Heart left ventricle (tissue), 16 donors: Measurements from ENCODE around the gene FRRS1L. TPM values are rescaled to one million over a fixed set of nuclear protein-coding genes. Genes with fewer than 3 reads are reported as not detected.

Experiments
- ATAC-seq, 4 donors: fragments of 200-7000 bp; cut with Tn5 transposase; one replicate each; pipeline ENCODE4 v1.9.1; 2020 to 2022; ENCODE audit warnings: moderate library complexity in 4 of 4, mild to moderate bottlenecking in 3 of 4, moderate number of reproducible peaks in 1 of 4
- DNase-seq, 5 donors: peaks; one replicate each; pipeline ENCODE4 v3.0.0-alpha.2; 2020
- H3K27ac ChIP-seq, 12 donors: fragments of 200-600 bp; sonication (generic) in 4 of 12; one replicate each; pipeline versions ENCODE4 v1.5.0 to v1.8.0; 2016 to 2022; ENCODE audit warnings: mild to moderate bottlenecking in 2 of 12
- H3K27me3 ChIP-seq, 9 donors: fragments of 200-600 bp; sonication (generic) in 2 of 9; one replicate each; pipeline versions ENCODE4 v1.5.1 to v1.8.0; 2016 to 2022; ENCODE audit warnings: mild to moderate bottlenecking in 3 of 9
- H3K36me3 ChIP-seq, 9 donors: fragments of 200-600 bp; sonication (generic) in 2 of 9; one replicate each; pipeline versions ENCODE4 v1.5.0 to v1.8.0; 2018 to 2022; ENCODE audit warnings: mild to moderate bottlenecking in 2 of 9
- H3K4me1 ChIP-seq, 12 donors: fragments of 200-600 bp; sonication (generic) in 4 of 12; one replicate each; pipeline versions ENCODE4 v1.5.0 to v1.8.0; 2016 to 2022; ENCODE audit warnings: mild to moderate bottlenecking in 3 of 12
- H3K4me3 ChIP-seq, 12 donors: fragments of 200-600 bp; sonication (generic) in 4 of 12; one replicate each; pipeline versions ENCODE4 v1.5.0 to v1.8.0; 2017 to 2022; ENCODE audit warnings: mild to moderate bottlenecking in 9 of 12, moderate library complexity in 4 of 12
- H3K9me3 ChIP-seq, 12 donors: fragments of 200-600 bp; sonication (generic) in 4 of 12; one replicate each; pipeline versions ENCODE4 v1.5.0 to v1.8.0; 2016 to 2022; ENCODE audit warnings: mild to moderate bottlenecking in 1 of 12
- POLR2A ChIP-seq, 2 donors: fragments of 450-650 bp; IDR thresholded peaks; one replicate each; pipeline ENCODE4 v1.6.1; 2017; ENCODE audit warnings: antibody characterized with exemption in 2 of 2, mild to moderate bottlenecking in 2 of 2, moderate library complexity in 2 of 2
- WGBS, 4 donors: extraction: QIAGEN DNeasy Blood & Tissue Kit in 2 of 4; methylation state at CpG; one replicate each; pipeline versions ENCODE4 v1.1.5 to v1.1.7; 2013 to 2018; 5-methylcytosine and 5-hydroxymethylcytosine counted together
- intact Hi-C, 10 donors: fragments of 100-400 bp; cut with DNase I; formaldehyde crosslinking; loops; one replicate each; pipeline versions ENCODE4 v1.11.1 to v1.14.2; 2022
- long read RNA-seq, 3 donors: library from polyadenylated mRNA; unstranded; transcript quantifications; one replicate each; pipeline ENCODE4 v2.0.0, GENCODE V29; 2020 to 2021
- polyA plus RNA-seq, 2 donors: library from polyadenylated mRNA; stranded (reverse); fragments of 200-250 nt; gene quantifications; one replicate each; pipeline ENCODE4 v1.2.3, GENCODE V29; 2013
- total RNA-seq, 9 donors: library from RNA; depleted of rRNA in 2 of 9; stranded (reverse); fragments of >200 nt in 2 of 9; fragmentation: NEBNext Ultra II Directional in 3 of 9; extraction: Animal tissue kit (Norgen Biotek cat#: 25700) in 3 of 9; gene quantifications; one replicate each; pipeline versions ENCODE4 v1.1.0 to v1.2.4, GENCODE V29; 2016 to 2023
- TF ChIP-seq, protein P1 (sequence below), 12 donors: fragments of 200-600 bp; sonication (generic) in 4 of 12; IDR thresholded peaks; one replicate each; pipeline versions ENCODE4 v1.5.0 to v1.8.0; 2018 to 2022; ENCODE audit warnings: antibody characterized with exemption in 12 of 12, mild to moderate bottlenecking in 5 of 12
- donor health status: ischemic (EF 13 %, LVEDD 7.1; RV severe dilation, severe dysfunction).
- donor health status: healthy with polysubstance abuse.
- donor health status: DM: no; HTN: yes; CAD: no.
- donor health status: DM: no; HTN: no; CAD: no.
- donor health status: ischemic (EF 25% LVEDD 6.9; RV normal size, moderate dysfunction).
- donor health status: ischemic (EF 25% LVEDD 5.7; RV mildly dilated, moderate dysfunction).
- donor health status: healthy.
- donor health status: DM: yes; HTN: yes; CAD: no.
- donor health status: ischemic (EF 35%, LVEDD 5.7; RV mildly dilated, moderate dysfunction).
- donor health status: nonischemic (EF 11% LVEDD 7.7; RV severe dilation, severe dysfunction).
- donor health status: DM: yes; HTN: yes; CAD: no.
- donor health status: PGD.
- donor health status: ischemic (EF 29% LVEDD 5.4; RV normal size, mild dysfunction).
- donor health status: nonischemic (EF 23%, LVEDD 6.1; RV moderate dilation, normal function).

FRRS1L gene, protein sequence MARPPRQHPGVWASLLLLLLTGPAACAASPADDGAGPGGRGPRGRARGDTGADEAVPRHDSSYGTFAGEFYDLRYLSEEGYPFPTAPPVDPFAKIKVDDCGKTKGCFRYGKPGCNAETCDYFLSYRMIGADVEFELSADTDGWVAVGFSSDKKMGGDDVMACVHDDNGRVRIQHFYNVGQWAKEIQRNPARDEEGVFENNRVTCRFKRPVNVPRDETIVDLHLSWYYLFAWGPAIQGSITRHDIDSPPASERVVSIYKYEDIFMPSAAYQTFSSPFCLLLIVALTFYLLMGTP
- total RNA-seq (1 to 10 TPM in 7 of 9 donors, under 1 TPM in 2; 0.42 to 2.5 (median 1.8) TPM), polyA plus RNA-seq (under 1 TPM; 0.04 to 0.08 TPM)
- long read RNA-seq, donor 1, full-length matches to known transcripts: 1 of 1 reads
- long read RNA-seq, donor 1, partial matches to known transcripts: 0 of 1 reads
- long read RNA-seq, donor 1, other reads (novel, unspliced or antisense): 0 of 1 reads
- long read RNA-seq, donor 2: 0 reads
- long read RNA-seq, donor 3, full-length matches to known transcripts: 1 of 1 reads
- long read RNA-seq, donor 3, partial matches to known transcripts: 0 of 1 reads
- long read RNA-seq, donor 3, other reads (novel, unspliced or antisense): 0 of 1 reads

DNA sequence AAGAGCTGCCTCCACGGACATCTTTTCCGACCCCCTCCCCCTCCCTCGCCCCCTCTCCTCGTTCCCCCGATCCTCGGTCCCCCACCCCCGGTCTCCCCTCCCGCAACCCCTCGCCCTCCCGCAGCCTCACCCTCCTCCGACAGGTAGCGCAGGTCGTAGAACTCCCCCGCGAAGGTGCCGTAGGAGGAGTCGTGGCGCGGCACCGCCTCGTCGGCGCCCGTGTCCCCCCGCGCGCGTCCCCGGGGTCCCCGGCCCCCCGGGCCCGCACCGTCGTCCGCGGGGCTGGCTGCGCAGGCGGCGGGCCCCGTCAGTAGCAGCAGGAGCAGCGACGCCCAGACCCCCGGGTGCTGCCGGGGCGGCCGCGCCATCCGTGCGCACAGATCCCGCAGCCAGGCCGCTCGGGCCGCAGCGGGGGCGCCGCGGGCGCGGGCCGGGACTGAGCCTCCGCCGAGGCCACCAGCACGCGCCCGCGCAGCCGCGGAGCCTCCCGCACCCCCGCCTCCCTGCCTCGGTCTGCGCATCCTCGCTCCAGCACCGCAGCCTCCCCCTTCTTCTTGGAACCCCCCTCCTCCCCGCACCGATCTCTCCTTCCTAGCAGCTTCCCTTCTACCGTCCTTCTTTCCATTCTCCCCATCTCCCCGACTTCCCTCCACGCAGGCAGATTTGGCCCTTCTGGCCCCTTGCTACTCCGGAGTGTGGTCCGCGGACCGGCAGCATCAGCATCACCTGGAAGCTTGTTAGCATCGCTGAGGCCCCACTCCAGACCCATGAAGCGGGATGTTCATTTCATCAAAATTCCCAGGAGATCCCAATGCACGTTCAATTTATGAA, at the start of gene FRRS1L:
Gene FRRS1L (minus strand): TSS at position 479 of the 831 bp plus-strand sequence. CDS start 111 bp downstream, at position 368.
- H3K9me3 ChIP-seq: peaks cover 0 to 7% (median 0%) of the 10 kb centered on the region in 12 donors
- peak in 2 of 4 donors; percentile 22 to 53 for ATAC-seq
- TF ChIP-seq, protein P1, sequence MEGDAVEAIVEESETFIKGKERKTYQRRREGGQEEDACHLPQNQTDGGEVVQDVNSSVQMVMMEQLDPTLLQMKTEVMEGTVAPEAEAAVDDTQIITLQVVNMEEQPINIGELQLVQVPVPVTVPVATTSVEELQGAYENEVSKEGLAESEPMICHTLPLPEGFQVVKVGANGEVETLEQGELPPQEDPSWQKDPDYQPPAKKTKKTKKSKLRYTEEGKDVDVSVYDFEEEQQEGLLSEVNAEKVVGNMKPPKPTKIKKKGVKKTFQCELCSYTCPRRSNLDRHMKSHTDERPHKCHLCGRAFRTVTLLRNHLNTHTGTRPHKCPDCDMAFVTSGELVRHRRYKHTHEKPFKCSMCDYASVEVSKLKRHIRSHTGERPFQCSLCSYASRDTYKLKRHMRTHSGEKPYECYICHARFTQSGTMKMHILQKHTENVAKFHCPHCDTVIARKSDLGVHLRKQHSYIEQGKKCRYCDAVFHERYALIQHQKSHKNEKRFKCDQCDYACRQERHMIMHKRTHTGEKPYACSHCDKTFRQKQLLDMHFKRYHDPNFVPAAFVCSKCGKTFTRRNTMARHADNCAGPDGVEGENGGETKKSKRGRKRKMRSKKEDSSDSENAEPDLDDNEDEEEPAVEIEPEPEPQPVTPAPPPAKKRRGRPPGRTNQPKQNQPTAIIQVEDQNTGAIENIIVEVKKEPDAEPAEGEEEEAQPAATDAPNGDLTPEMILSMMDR (IDR thresholded peaks at IDR 0.05): no peak
- TF ChIP-seq POLR2A (IDR thresholded peaks at IDR 0.05): no peak

DNA sequence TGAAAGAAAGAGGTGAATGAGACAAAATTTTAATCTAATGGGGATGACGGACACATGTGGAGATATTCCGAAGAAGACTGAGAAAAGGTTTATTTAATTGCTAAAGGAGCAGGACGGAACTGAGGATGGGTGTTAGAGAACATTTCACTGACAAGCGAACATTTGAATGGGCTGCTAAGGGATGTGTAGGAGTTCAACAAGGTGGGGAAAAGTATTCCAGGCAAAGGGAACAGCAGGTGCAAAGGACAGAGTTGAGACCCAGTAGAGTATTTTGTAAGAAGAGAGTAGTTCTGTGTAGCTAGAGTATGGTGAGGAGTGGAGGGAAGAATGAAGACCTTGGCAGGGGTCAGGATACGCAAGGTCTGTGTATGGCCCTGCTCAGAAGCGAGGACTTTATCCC, 47.4 kb upstream of the FRRS1L start:
- H3K27ac ChIP-seq: peak overlapping the region in 1 of 12 donors; percentile 57
- no peaks in the 10 kb centered on the region for H3K9me3 ChIP-seq
- H3K36me3 ChIP-seq: no peaks in the 10 kb centered on the region
- 90 to 93% (median 92%) methylated on average over 6 of the region's 6 CpGs for WGBS, 4 donors
- intact Hi-C loops: no loop called here
- peaks cover 0 to 11% (median 0%) of the 10 kb centered on the region in 12 donors for H3K4me1 ChIP-seq
- peaks cover 0 to under 1% (median 0%) of the 10 kb centered on the region in 9 donors for H3K27me3 ChIP-seq
- no peak for ATAC-seq
- H3K4me3 ChIP-seq: no peak overlapping the region
- TF ChIP-seq, protein P1 (IDR thresholded peaks at IDR 0.05): no peak
- TF ChIP-seq POLR2A (IDR thresholded peaks at IDR 0.05): no peak
- DNase-seq: no peak

More for the DNA sequence above, at the start of gene FRRS1L:
- peaks cover 0 to 33% (median 9%) of the 10 kb centered on the region in 9 donors for H3K27me3 ChIP-seq
- no peak within 1 kb of the TSS for H3K27ac ChIP-seq
- H3K4me1 ChIP-seq: peaks cover 0 to 10% (median 0%) of the 10 kb centered on the region in 12 donors
- peak within 1 kb of the TSS in 6 of 12 donors; percentile 9 to 51 (median 15) for H3K4me3 ChIP-seq
- no peak for DNase-seq
- WGBS, 4 donors: 5 to 11% (median 6%) methylated on average over 44 to 85 of the region's 86 CpGs
- intact Hi-C loops: no loop called here
- H3K36me3 ChIP-seq: no peaks in the 10 kb centered on the region

DNA sequence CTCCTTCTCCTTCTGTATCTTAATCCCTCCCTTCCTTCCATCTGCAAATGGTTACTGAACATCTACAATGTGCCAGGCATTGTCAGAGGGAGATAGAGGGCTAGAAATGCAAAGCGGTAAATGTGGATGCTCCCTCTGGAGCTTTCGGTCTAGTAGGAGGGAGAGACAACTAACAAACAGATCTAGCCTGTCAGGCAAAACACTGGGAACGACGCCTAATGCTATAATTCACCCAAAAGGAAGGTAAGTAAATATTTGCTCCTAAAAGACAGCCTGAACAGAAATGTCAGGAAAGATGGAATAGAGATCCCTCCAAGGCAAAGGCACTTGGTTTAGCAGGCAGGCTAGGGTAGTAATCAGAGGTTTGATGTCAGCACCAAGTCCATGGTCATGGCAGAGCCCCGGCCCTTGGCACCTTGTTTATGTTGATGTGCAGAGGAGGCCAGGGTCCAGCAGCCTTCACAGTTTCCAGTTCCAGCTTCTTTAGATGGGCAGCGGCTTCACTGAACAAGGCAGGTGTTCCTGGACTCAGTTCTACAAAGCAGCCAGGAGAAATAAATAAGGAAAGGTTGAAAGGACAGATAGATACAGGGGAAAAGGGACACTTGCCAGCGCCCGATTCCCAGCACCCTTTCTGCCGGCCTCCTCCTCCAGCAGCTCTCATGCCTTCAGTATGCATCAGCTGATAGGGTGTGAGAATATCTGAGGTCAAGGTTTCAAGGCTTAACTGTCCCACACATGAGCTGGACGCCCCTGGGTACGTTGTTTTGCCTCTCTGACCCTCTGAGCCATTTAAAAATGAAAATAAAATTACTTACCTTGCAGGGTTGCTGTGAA, 46.5 kb upstream of the FRRS1L start:
- Histone ChIP-seq H3K4me3 (no peak overlapping the region), H3K27ac (peak overlapping the region in 9 of 12 donors; percentile 5 to 57 (median 33)), H3K27me3 (no peaks in the 10 kb centered on the region), H3K9me3 (no peaks in the 10 kb centered on the region), H3K36me3 (no peaks in the 10 kb centered on the region), H3K4me1 (peaks cover 0 to 11% (median 0%) of the 10 kb centered on the region in 12 donors)
- WGBS, 4 donors: 58 to 72% (median 63%) methylated on average over 11 of the region's 11 CpGs
- TF ChIP-seq POLR2A (IDR thresholded peaks at IDR 0.05): no peak
- TF ChIP-seq, protein P1 (IDR thresholded peaks at IDR 0.05): no peak
- DNase-seq (peak in 3 of 5 donors; percentile 10 to 39 (median 37)), ATAC-seq (peak; percentile 50 to 90 (median 78))
- intact Hi-C loops: no loop called here
